Stimulated activated CD4-positive, alpha-beta T cell treated with anti-CD3 and anti-CD28 coated beads, TNF-alpha, amount 100 ng/mL, for 4 hours (primary cell): ENCODE data around the gene ACAA2.
"Not testable (repeated sequence)": the region's sequence is repeated elsewhere in the genome, so short reads cannot be mapped to it uniquely, and the experiment has no call there.

Source experiments
- DNase-seq, 3 experiments: peaks; one replicate each; pipeline ENCODE4 v3.0.0-alpha.2; 2020; ENCODE audit warnings: low read depth in 3 of 3

ACAA2 gene

GRCh38 chr18:49811151-49811938 is 2.0 kb downstream of the ACAA2 start:
- DNase-seq, result no peak

- not testable (repeated sequence) for DNase-seq
These were observed 4.7 kb downstream of the ACAA2 start for GRCh38 chr18:49808553-49809191.

GRCh38 chr18:49804096-49804495 is 9.2 kb downstream of the ACAA2 start:
- no peak for DNase-seq

- DNase-seq, result no peak
These were observed 10.7 kb downstream of the ACAA2 start for GRCh38 chr18:49802623-49803022.

GRCh38 chr18:49800491-49800890 is 12.8 kb downstream of the ACAA2 start:
- DNase-seq, result not testable (repeated sequence)

GRCh38 chr18:49799806-49800205 is 13.5 kb downstream of the ACAA2 start:
- not testable (repeated sequence) for DNase-seq

- DNase-seq, result no peak
These were observed 15.3 kb downstream of the ACAA2 start for GRCh38 chr18:49798001-49798400.

GRCh38 chr18:49795612-49796552 is 17.5 kb downstream of the ACAA2 start:
- DNase-seq, result no peak

GRCh38 chr18:49794743-49795142 is 18.6 kb downstream of the ACAA2 start:
- no peak for DNase-seq

- DNase-seq, result not testable (repeated sequence)
These were observed 23.7 kb downstream of the ACAA2 start for GRCh38 chr18:49789560-49790134.

GRCh38 chr18:49788327-49788898 is 24.9 kb downstream of the ACAA2 start:
- no peak for DNase-seq

GRCh38 chr18:49786019-49786720 is 27.2 kb downstream of the ACAA2 start:
- no peak for DNase-seq

GRCh38 chr18:49784427-49785185 is 28.7 kb downstream of the ACAA2 start:
- no peak for DNase-seq

- DNase-seq, result not testable (repeated sequence)
These were observed 29.7 kb downstream of the ACAA2 start for GRCh38 chr18:49783631-49784030.

- no peak for DNase-seq
These were observed 34.4 kb downstream of the ACAA2 start for GRCh38 chr18:49778826-49779465.

GRCh38 chr18:49769047-49769728 is 44.1 kb downstream of the ACAA2 start:
- no peak for DNase-seq

GRCh38 chr18:49768051-49768391 is 45.3 kb downstream of the ACAA2 start:
- DNase-seq, result no peak

GRCh38 chr18:49767111-49768050 is 46.0 kb downstream of the ACAA2 start:
- DNase-seq, result no peak
